ENCODE measurements around the gene MPHOSPH9.

The MPHOSPH9 gene, protein sequence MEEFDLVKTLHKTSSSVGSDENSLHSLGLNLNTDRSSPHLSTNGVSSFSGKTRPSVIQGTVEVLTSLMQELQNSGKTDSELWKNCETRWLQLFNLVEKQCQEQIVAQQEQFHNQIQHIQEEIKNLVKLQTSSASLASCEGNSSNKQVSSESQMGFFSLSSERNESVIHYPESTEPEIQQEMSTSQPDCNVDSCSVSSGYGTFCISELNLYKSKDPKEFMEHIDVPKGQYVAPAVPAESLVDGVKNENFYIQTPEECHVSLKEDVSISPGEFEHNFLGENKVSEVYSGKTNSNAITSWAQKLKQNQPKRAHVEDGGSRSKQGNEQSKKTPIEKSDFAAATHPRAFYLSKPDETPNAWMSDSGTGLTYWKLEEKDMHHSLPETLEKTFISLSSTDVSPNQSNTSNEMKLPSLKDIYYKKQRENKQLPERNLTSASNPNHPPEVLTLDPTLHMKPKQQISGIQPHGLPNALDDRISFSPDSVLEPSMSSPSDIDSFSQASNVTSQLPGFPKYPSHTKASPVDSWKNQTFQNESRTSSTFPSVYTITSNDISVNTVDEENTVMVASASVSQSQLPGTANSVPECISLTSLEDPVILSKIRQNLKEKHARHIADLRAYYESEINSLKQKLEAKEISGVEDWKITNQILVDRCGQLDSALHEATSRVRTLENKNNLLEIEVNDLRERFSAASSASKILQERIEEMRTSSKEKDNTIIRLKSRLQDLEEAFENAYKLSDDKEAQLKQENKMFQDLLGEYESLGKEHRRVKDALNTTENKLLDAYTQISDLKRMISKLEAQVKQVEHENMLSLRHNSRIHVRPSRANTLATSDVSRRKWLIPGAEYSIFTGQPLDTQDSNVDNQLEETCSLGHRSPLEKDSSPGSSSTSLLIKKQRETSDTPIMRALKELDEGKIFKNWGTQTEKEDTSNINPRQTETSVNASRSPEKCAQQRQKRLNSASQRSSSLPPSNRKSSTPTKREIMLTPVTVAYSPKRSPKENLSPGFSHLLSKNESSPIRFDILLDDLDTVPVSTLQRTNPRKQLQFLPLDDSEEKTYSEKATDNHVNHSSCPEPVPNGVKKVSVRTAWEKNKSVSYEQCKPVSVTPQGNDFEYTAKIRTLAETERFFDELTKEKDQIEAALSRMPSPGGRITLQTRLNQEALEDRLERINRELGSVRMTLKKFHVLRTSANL

DNA sequence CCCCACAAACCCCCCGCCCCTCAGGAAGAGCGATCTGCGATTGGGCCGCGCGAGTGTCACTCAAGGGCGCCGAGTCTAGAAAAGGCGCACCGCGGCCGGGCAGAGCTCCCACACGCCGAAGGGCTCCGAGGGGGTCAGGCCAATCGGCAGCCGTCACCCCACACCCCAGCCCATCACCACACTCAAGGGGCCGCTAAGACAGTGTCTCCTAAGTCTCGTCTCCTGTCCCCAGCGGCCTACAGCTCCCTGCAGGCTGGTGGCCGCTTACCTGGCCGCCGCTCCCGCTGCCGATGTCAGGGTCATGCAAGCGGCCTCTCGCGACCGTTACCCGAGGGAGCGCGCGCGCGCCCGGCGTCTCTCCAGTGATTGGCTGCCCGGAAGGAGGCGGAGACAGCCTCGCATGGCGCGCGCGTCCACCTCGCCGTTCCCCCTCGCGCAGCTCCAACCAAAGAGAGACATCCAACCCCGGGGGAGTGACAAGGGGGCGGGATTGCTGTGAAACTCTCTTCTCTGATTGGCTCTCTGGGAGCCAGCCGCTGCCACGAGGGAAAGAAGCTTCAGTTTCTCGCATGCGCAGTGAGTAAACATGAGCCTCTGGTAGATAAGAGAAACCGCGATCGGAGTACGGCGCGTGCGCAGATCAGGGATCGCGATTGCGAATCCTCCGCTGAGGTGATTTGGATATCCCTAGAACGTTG is at the start of gene MPHOSPH9, which contains the start of gene MTRFR:
TSS of gene MPHOSPH9 (minus strand) at position 335 of the 698 bp plus-strand sequence. CDS start 2,777 bp downstream, outside the sequence.
TSS of gene MTRFR (plus strand) at position 630 of the 698 bp plus-strand sequence. CDS start 20,239 bp downstream, outside the sequence.
- peak; percentile 97 for DNase-seq (ENCODE audit: low read depth)

GRCh38 chr12:123282111-123282510 is 49.2 kb upstream of the MPHOSPH9 start:
- DNase-seq (ENCODE audit: low read depth) = no peak
- no peak overlapping the region for H3K4me3 ChIP-seq (ENCODE audit: low read depth, low read length)

More for the DNA sequence above, at the start of gene MPHOSPH9, which contains the start of gene MTRFR:
- H3K4me3 ChIP-seq (ENCODE audit: low read depth, low read length) = peak within 1 kb of the TSS; percentile 96

DNA sequence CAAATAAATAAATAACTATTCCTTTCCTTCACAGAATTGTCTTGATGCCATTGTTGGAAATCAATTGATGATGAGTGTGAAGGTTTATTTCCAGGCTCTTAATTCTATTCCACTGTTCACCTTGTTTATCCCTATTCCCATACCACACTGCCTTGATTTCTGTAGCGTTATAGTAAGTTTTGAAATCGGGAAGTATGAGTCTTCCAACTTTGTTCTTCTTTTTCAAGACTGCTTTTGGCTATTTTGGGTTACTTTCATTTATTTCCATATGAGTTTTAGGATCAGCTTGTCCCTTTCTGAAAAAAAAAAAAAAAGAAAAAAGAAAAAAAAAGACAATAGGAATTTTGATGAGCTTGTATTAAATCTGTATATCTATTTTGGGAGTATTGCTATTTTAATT is 48.0 kb upstream of the MPHOSPH9 start:
- no peak overlapping the region for H3K4me3 ChIP-seq (ENCODE audit: low read depth, low read length)
- DNase-seq (ENCODE audit: low read depth) = no peak

GRCh38 chr12:123278101-123278627 is 45.2 kb upstream of the MPHOSPH9 start:
- no peak for DNase-seq (ENCODE audit: low read depth)
- no peak overlapping the region for H3K4me3 ChIP-seq (ENCODE audit: low read depth, low read length)

DNA sequence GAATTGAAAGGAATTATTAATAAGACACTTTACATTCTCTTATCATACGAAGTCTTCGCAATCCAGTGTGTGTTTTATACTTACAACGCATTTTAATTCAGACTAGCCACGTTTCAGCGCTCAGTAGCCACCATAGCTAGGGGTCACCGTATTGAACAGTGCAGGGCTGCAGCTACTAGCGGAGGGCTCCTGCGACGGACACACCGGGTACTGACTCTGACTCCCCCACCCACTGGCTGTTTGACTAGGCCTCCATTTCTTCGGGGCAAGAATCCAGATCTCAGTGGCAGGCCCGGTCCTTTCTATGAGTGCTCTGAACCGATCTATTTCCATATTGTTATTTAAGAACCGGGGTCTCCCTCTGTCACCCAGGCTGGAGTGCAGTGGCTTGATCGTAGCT is 40.2 kb upstream of the MPHOSPH9 start:
- DNase-seq (ENCODE audit: low read depth) = no peak
- H3K4me3 ChIP-seq (ENCODE audit: low read depth, low read length) = no peak overlapping the region

- H3K4me3 ChIP-seq (ENCODE audit: low read depth, low read length) = peak overlapping the region; percentile 82
- no peak for DNase-seq (ENCODE audit: low read depth)
Measured at GRCh38 chr12:123271001-123271668, 38.2 kb upstream of the MPHOSPH9 start.

DNA sequence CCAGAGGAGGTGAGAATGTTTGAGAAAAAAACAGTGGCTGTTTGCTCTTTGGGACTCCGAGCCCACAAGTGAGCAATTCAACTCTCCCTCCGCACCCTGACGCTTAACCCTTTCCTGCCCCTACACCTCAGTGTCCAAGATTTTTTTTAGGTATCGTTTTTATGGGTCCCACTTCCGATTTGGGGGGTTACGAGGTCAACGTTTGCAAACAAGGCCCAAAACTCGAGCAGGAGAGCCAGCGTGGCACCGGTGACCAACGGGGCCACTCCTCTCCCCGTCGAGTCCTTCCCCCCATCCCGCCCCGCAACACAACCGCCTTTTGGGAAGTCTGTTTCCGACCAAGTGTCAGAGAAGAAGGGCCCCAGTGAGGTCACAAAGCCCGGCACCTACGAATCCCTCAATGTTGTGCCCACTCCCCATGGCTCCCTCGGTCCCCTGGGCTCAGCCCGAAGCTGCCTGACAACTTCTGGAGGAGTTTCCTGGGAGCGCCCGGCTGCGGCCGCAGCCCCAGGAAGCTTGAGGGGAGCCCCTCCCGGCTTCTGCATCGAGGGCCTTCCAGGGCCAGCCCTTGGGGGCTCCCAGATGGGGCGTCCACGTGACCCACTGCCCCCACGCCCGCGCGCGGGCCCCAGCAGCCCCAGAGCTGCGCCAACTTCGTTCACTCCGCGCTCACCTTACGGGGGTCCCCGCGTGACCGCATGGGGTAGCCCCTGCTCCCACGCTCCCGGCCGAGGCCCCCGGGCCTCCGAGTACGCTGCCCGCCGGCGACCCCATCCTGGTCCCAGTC is 37.5 kb upstream of the MPHOSPH9 start:
- DNase-seq (ENCODE audit: low read depth) = no peak

GRCh38 chr12:123269896-123270213 is 36.9 kb upstream of the MPHOSPH9 start:
- H3K4me3 ChIP-seq (ENCODE audit: low read depth, low read length) = peak overlapping the region; percentile 82

More for the DNA sequence above, 37.5 kb upstream of the MPHOSPH9 start:
- peak overlapping the region; percentile 82 for H3K4me3 ChIP-seq (ENCODE audit: low read depth, low read length)

DNA sequence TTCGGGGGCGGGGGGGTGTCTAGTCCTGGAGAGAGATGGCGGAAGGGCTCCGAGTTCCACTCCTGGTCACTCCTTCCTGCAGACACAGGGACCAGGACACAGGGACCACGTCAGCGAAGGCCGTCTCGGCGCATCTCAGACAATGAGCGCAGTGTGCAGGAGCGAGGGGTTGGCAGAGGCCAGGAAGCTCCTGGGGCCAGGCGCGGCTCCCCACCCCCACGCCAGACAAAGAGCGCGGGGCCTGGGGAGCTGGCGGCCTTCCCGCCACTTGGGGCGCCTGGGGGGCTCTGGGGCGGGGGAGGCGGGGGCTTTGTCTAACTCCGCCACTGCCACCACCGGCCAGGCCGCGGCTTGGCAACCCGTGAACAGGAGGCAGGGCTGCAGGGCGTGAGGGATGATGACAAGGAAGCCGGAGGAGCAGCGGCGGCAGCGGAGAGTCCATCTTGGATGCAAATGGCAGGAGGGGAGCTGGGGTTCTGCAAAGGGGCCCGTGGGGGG is 36.5 kb upstream of the MPHOSPH9 start:
- DNase-seq (ENCODE audit: low read depth) = peak; percentile 39

More at GRCh38 chr12:123269896-123270213, 36.9 kb upstream of the MPHOSPH9 start:
- no peak for DNase-seq (ENCODE audit: low read depth)

DNA sequence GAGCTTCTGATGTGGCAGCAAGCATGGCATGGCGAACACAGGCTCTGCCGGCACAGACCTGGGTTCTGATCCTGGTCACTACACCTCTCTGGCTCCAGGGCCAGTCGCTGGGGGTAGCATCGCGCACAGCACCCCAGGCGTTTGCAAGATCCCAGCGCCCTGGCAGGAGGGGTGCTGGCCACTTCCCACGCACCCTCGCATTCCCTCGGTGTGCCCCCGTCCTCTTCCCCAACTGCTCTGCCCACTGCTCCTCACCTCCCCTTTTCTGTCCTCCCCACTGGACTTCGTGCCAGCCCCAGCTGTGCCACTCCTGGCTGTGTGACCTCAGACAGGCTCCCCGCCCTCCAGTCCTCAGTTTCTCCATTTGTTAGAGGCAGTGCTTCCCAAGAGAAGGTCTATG is 35.9 kb upstream of the MPHOSPH9 start:
- peak overlapping the region; percentile 82 for H3K4me3 ChIP-seq (ENCODE audit: low read depth, low read length)
- no peak for DNase-seq (ENCODE audit: low read depth)

More for the DNA sequence above, 36.5 kb upstream of the MPHOSPH9 start:
- peak overlapping the region; percentile 82 for H3K4me3 ChIP-seq (ENCODE audit: low read depth, low read length)

DNA sequence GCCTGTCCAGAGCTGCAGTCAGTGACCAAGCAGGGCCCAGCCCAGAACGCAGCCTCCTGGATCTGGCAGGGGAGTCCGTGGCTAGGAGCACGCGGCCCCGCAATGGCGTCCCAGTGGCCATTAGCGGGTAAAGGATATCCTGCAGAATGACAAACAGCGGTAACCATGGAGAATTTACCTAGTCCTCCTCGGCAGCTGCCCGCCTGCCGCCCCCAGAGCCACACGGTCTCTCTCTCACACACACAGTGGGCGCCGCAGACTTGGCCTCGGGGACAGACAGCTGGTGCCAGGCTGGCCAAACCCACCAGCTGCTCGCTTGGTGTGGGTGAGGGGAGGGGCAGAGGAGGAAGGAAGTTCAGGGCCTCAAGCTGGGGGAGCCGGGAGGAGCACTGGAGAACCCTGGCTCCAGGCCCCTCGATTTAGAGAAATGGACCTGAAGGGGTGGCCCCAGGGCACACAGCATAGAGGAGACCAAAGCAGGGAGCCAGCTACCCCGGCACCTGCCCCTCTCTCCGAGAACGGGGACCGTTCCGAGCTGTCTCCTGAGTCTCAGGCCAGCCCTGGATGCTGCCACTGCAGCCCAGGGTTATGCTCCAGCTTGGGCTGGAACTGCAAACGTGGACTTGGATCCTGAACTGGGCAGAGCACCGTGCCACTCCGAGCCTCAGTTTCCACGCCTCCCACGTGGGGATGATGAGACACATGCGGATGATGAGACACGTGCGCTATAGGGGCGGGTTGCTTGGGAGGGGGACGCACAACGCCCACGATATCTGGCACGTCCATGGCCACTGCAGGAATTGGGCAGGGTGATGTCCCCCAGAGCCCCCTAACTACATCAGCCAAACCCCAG is 35.3 kb upstream of the MPHOSPH9 start:
- peak; percentile 31 for DNase-seq (ENCODE audit: low read depth)
- peak overlapping the region; percentile 7 for H3K4me3 ChIP-seq (ENCODE audit: low read depth, low read length)

GRCh38 chr12:123267335-123267920 is 34.5 kb upstream of the MPHOSPH9 start:
- H3K4me3 ChIP-seq (ENCODE audit: low read depth, low read length) = peak overlapping the region; percentile 7
- no peak for DNase-seq (ENCODE audit: low read depth)

DNA sequence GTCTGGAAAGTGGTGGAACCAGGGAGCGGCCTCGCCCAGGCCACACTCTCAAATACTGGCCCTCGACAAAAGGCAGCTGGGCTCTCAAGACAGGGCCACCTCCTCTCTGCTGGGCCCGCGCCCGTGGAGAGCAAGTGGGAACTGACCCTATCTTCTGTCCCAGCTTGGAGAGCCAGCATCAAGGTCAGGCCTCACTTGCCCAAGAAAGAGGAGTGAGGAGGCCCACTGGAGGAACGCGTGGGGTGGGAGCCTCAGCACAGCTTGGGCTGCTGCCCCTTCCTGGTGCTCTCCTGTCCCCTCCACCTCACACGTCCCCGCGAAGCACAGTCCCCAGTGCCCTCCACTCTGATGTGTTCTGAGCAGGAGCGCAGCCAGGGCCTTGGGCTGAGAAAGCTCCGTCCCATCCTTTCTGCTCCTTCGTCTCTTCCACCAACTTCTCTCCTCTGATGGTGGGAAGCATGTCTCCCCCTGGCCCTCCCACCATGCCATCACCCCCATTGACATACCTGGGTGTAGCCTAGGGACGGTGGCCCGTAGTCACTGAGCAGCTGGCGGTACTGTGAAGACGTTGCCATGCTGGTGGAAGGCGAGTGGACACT is 33.8 kb upstream of the MPHOSPH9 start:
- no peak for DNase-seq (ENCODE audit: low read depth)
- no peak overlapping the region for H3K4me3 ChIP-seq (ENCODE audit: low read depth, low read length)

GRCh38 chr12:123265851-123266678 is 33.1 kb upstream of the MPHOSPH9 start:
- no peak overlapping the region for H3K4me3 ChIP-seq (ENCODE audit: low read depth, low read length)
- no peak for DNase-seq (ENCODE audit: low read depth)

DNA sequence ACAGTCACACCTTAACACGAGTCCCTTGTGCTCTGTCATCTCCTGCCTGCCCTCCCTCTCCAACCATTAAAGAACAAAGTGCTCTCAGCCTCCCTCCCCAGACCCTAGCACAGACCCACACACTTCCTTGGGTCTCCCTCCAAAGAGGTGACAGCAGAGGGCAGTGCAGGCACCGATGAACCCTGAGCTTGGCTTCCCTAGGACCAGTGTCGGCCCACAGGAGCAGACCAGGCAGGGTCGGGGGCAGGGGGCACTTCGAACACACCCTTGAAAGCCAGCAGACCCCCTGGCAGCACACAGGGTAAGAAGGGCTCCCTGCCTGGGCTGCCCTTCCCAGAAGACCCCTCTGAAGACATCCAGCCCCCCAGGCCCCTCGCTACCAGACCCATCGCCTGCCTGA is 31.7 kb upstream of the MPHOSPH9 start:
- H3K4me3 ChIP-seq (ENCODE audit: low read depth, low read length) = no peak overlapping the region
- DNase-seq (ENCODE audit: low read depth) = no peak

Data from skeletal muscle cell (primary cell).